ENCODE measurements around the gene STK38L. TPM values are rescaled to one million over a fixed set of nuclear protein-coding genes. Genes with fewer than 3 reads are reported as not detected.
A peak's percentile ranks its signal among the peaks of the same experiment; 100 is the strongest.

Gene STK38L
- total RNA-seq, 3 donors from 2014 or later, result 29.4 to 48.8 (median 37.9) TPM

- TF ChIP-seq CTCF (IDR thresholded peaks at IDR 0.05) (no peak), POLR2A (IDR thresholded peaks at IDR 0.05) (no peak), POLR2AphosphoS5 (IDR thresholded peaks at IDR 0.05) (no peak)
- Histone ChIP-seq H3K27me3 (no peaks in the 10 kb centered on the region), H3K9me3 (no peaks in the 10 kb centered on the region), H3K4me1 (no peaks in the 10 kb centered on the region), H3K36me3 (no peaks in the 10 kb centered on the region), H3K27ac (no peak overlapping the region), H3K4me3 (no peak overlapping the region)
- no peak for DNase-seq (ENCODE audit: low spot score in 2 of 2)
- intact Hi-C loops (cut with DNase I; ENCODE audit: low total_unique reads), result no loop called here
Observed at GRCh38 chr12:27324530-27324929, 80.4 kb downstream of the STK38L start.

GRCh38 chr12:27330846-27331245 is 86.8 kb downstream of the STK38L start:
- H3K27me3 ChIP-seq, result no peaks in the 10 kb centered on the region
- no peaks in the 10 kb centered on the region for H3K4me1 ChIP-seq
- intact Hi-C loops (cut with DNase I; ENCODE audit: low total_unique reads), result no loop called here
- H3K27ac ChIP-seq, result peak overlapping the region in 1 of 2 donors; percentile 11
- H3K4me3 ChIP-seq, result peak overlapping the region in 1 of 3 donors; percentile 4
- H3K36me3 ChIP-seq, result no peaks in the 10 kb centered on the region
- H3K9me3 ChIP-seq, result no peaks in the 10 kb centered on the region
- no peak for TF ChIP-seq POLR2A (IDR thresholded peaks at IDR 0.05)
- TF ChIP-seq POLR2AphosphoS5 (IDR thresholded peaks at IDR 0.05), result no peak
- no peak for TF ChIP-seq CTCF (IDR thresholded peaks at IDR 0.05)
- peak; percentile 57 to 58 for DNase-seq (ENCODE audit: low spot score in 2 of 2)

- no peak overlapping the region for H3K27ac ChIP-seq
- H3K36me3 ChIP-seq, result no peaks in the 10 kb centered on the region
- no peak for DNase-seq (ENCODE audit: low spot score in 2 of 2)
- no peak for TF ChIP-seq POLR2A (IDR thresholded peaks at IDR 0.05)
- no peak for TF ChIP-seq POLR2AphosphoS5 (IDR thresholded peaks at IDR 0.05)
- TF ChIP-seq CTCF (IDR thresholded peaks at IDR 0.05), result no peak
- H3K27me3 ChIP-seq, result no peaks in the 10 kb centered on the region
- no peaks in the 10 kb centered on the region for H3K4me1 ChIP-seq
- intact Hi-C loops (cut with DNase I; ENCODE audit: low total_unique reads), result no loop called here
- H3K4me3 ChIP-seq, result peak overlapping the region in 1 of 3 donors; percentile 4
- no peaks in the 10 kb centered on the region for H3K9me3 ChIP-seq
Observed at GRCh38 chr12:27331291-27331926, 87.3 kb downstream of the STK38L start.

GRCh38 chr12:27331927-27332324 is 87.8 kb downstream of the STK38L start:
- H3K36me3 ChIP-seq, result no peaks in the 10 kb centered on the region
- intact Hi-C loops (cut with DNase I; ENCODE audit: low total_unique reads), result no loop called here
- no peaks in the 10 kb centered on the region for H3K27me3 ChIP-seq
- no peaks in the 10 kb centered on the region for H3K9me3 ChIP-seq
- no peak overlapping the region for H3K27ac ChIP-seq
- peak overlapping the region in 1 of 3 donors; percentile 76 for H3K4me3 ChIP-seq
- no peak for TF ChIP-seq POLR2AphosphoS5 (IDR thresholded peaks at IDR 0.05)
- TF ChIP-seq POLR2A (IDR thresholded peaks at IDR 0.05), result no peak
- no peak for DNase-seq (ENCODE audit: low spot score in 2 of 2)
- H3K4me1 ChIP-seq, result no peaks in the 10 kb centered on the region

DNA sequence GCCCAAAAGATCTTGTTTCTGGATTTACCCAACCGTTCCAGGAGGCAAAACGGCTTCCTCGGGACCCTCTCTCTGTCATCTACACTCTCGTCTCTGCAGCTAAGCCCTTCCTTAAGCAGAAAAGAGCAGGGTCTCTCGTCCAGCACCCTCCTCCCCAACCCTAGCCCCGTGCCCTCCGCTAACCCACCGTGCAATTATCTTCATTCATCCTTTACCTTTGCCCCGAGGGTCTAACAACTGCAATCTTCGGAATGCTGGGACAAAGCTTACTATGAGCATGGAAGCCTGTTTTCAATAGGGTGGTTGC is 88.3 kb downstream of the STK38L start:
- Histone ChIP-seq H3K9me3 (no peaks in the 10 kb centered on the region), H3K27ac (no peak overlapping the region), H3K4me3 (peak overlapping the region; percentile 62 to 76 (median 68)), H3K27me3 (no peaks in the 10 kb centered on the region), H3K4me1 (no peaks in the 10 kb centered on the region), H3K36me3 (no peaks in the 10 kb centered on the region)
- no peak for DNase-seq (ENCODE audit: low spot score in 2 of 2)
- intact Hi-C loops (cut with DNase I; ENCODE audit: low total_unique reads), result no loop called here
- TF ChIP-seq POLR2A (IDR thresholded peaks at IDR 0.05), result no peak
- no peak for TF ChIP-seq POLR2AphosphoS5 (IDR thresholded peaks at IDR 0.05)
- no peak for TF ChIP-seq CTCF (IDR thresholded peaks at IDR 0.05)
